A673 (cell line): ENCODE results near the gene TENM3. TPM values are rescaled to one million over a fixed set of nuclear protein-coding genes. Genes with fewer than 3 reads are reported as not detected.

Source experiments
- BruUV-seq: library from RNA; stranded (reverse); fragments of 400-500 nt; replicated peaks from 2 replicates; lab custom pipeline; 2021; lab: Mats Ljungman, UMichigan
- CTCF ChIA-PET: fragments of 300-600 bp; sonication (Branson Sonifier 250); formaldehyde crosslinking; loops from one replicate; lab custom pipeline; 2022; ENCODE audit warnings: antibody characterized with exemption; lab: Charles Lee
- POLR2A ChIA-PET: fragments of 300-600 bp; sonication (Branson Sonifier 250); formaldehyde crosslinking; loops from one replicate; lab custom pipeline; 2022; ENCODE audit warnings: antibody characterized with exemption; ENCODE audit not compliant: low non-redundant PET; lab: Charles Lee
- DNase-seq: peaks from one replicate; pipeline ENCODE4 v3.0.0-alpha.2; 2015; ENCODE audit warnings: low spot score
- H3K27ac ChIP-seq: fragments of 200-600 bp; sonication (generic); 2 replicates; pipeline ENCODE4 v1.5.1; 2016; ENCODE audit warnings: mixed run types, low read depth, mild to moderate bottlenecking, mixed read lengths, antibody characterized with exemption, low read length; ENCODE audit not compliant: poor library complexity, severe bottlenecking
- H3K27me3 ChIP-seq: fragments of 200-600 bp; sonication (generic); replicated peaks from 2 replicates; pipeline ENCODE4 v1.6.1; 2017; ENCODE audit warnings: mixed run types, low read depth, mild to moderate bottlenecking, mixed read lengths, antibody characterized with exemption, low read length; ENCODE audit not compliant: insufficient read depth, poor library complexity
- H3K36me3 ChIP-seq: fragments of 200-600 bp; sonication (generic); 2 replicates; pipeline ENCODE4 v1.6.1; 2016; ENCODE audit warnings: mixed run types, mild to moderate bottlenecking, mixed read lengths, antibody characterized with exemption, low read length; ENCODE audit not compliant: insufficient read depth, poor library complexity, severe bottlenecking
- H3K4me1 ChIP-seq: fragments of 200-600 bp; sonication (generic); 2 replicates; pipeline ENCODE4 v1.6.1; 2017; ENCODE audit warnings: mixed run types, mild to moderate bottlenecking, mixed read lengths, antibody characterized with exemption, low read length; ENCODE audit not compliant: insufficient read depth, poor library complexity, severe bottlenecking
- H3K4me3 ChIP-seq: fragments of 200-600 bp; sonication (generic); 2 replicates; pipeline ENCODE4 v1.5.1; 2016; ENCODE audit warnings: low read depth, mixed run types, mild to moderate bottlenecking, mixed read lengths, low read length; ENCODE audit not compliant: poor library complexity, severe bottlenecking
- H3K9me3 ChIP-seq: fragments of 200-600 bp; sonication (generic); 2 replicates; pipeline ENCODE4 v1.6.1; 2016; ENCODE audit warnings: mixed run types, low read depth, mild to moderate bottlenecking, mixed read lengths, antibody characterized with exemption, low read length; ENCODE audit not compliant: poor library complexity, severe bottlenecking
- intact Hi-C: fragments of 100-400 bp; cut with micrococcal nuclease; formaldehyde crosslinking; loops from one replicate; pipeline ENCODE4 v1.10.0; 2022; ENCODE audit not compliant: unreplicated experiment
- total RNA-seq: library from RNA; stranded (reverse); gene quantifications from 2 replicates; pipeline ENCODE4 v1.2.3, GENCODE V29; 2021
- TF ChIP-seq, protein P1 (sequence below): fragments of 300-800, 200-600 bp; sonication (generic); conservative IDR thresholded peaks from 2 replicates; pipeline ENCODE4 v1.5.1; 2017; ENCODE audit warnings: low read depth, mild to moderate bottlenecking, antibody characterized with exemption, low read length, moderate library complexity, mixed read lengths

Gene TENM3
- total RNA-seq, 1 experiment from 2014 or later, result 26.4 TPM

DNA sequence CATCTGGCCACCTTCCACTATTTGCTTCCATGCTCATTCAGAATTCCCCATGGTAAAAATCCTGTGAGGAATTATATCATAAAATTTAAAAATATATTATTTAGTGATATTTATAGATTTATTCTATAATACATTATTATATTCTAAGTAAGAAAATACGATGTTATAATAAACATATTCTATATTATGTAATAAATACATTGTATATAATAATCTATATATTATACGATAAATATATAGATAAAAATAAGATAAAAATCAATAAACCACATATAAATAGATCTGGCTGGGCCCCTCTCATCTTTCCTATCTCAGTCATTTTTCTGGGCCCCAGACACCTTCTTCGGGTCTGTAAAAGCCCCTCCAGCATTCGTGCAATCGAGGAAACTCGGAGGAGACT, 605.5 kb downstream of the TENM3 start:
- Histone ChIP-seq H3K4me3 (no peak overlapping the region), H3K9me3 (no peaks in the 10 kb centered on the region), H3K4me1 (no peaks in the 10 kb centered on the region), H3K36me3 (no peaks in the 10 kb centered on the region), H3K27me3 (no peaks in the 10 kb centered on the region), H3K27ac (no peak overlapping the region)
- POLR2A ChIA-PET, result no interaction called here
- no TSS peak for BruUV-seq
- intact Hi-C loops, result no loop called here
- CTCF ChIA-PET, result no interaction called here
- TF ChIP-seq, protein P1, sequence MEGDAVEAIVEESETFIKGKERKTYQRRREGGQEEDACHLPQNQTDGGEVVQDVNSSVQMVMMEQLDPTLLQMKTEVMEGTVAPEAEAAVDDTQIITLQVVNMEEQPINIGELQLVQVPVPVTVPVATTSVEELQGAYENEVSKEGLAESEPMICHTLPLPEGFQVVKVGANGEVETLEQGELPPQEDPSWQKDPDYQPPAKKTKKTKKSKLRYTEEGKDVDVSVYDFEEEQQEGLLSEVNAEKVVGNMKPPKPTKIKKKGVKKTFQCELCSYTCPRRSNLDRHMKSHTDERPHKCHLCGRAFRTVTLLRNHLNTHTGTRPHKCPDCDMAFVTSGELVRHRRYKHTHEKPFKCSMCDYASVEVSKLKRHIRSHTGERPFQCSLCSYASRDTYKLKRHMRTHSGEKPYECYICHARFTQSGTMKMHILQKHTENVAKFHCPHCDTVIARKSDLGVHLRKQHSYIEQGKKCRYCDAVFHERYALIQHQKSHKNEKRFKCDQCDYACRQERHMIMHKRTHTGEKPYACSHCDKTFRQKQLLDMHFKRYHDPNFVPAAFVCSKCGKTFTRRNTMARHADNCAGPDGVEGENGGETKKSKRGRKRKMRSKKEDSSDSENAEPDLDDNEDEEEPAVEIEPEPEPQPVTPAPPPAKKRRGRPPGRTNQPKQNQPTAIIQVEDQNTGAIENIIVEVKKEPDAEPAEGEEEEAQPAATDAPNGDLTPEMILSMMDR, result no peak
- no peak for DNase-seq
